ENCODE measurements around the gene ANKUB1.

GRCh38 chr3:149736953-149737205 lies 55.5 kb downstream of the ANKUB1 start:
- TF ChIP-seq, protein P1, sequence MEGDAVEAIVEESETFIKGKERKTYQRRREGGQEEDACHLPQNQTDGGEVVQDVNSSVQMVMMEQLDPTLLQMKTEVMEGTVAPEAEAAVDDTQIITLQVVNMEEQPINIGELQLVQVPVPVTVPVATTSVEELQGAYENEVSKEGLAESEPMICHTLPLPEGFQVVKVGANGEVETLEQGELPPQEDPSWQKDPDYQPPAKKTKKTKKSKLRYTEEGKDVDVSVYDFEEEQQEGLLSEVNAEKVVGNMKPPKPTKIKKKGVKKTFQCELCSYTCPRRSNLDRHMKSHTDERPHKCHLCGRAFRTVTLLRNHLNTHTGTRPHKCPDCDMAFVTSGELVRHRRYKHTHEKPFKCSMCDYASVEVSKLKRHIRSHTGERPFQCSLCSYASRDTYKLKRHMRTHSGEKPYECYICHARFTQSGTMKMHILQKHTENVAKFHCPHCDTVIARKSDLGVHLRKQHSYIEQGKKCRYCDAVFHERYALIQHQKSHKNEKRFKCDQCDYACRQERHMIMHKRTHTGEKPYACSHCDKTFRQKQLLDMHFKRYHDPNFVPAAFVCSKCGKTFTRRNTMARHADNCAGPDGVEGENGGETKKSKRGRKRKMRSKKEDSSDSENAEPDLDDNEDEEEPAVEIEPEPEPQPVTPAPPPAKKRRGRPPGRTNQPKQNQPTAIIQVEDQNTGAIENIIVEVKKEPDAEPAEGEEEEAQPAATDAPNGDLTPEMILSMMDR (IDR thresholded peaks at IDR 0.05) = no peak
- TF ChIP-seq POLR2A (IDR thresholded peaks at IDR 0.05) (no peak), POLR2AphosphoS5 (IDR thresholded peaks at IDR 0.05) (no peak)
